Natural killer cell (primary cell): ENCODE measurements around the gene CCDC138. TPM values are rescaled to one million over a fixed set of nuclear protein-coding genes. Genes with fewer than 3 reads are reported as not detected.

ENCODE experiments used
- ATAC-seq, 3 donors: fragments of 150-1000 bp in 2 of 3; fragments of 200-7000 bp in 1 of 3; cut with Tn5 transposase; 1 replicate in 1 of 3; 2 replicates in 2 of 3; pipeline ENCODE4 v1.10.0; 2021; ENCODE audit warnings: mild to moderate bottlenecking in 2 of 3, moderate library complexity in 2 of 3
- DNase-seq, 2 donors: peaks; one replicate each; pipeline versions ENCODE4 v3.0.0 to v3.0.0-alpha.2; 2013 to 2021; ENCODE audit warnings: mixed read lengths in 1 of 2
- H3K27ac ChIP-seq: one replicate; pipeline ENCODE4 v1.5.1; 2013; ENCODE audit warnings: mild to moderate bottlenecking, low read length
- H3K27me3 ChIP-seq: one replicate; pipeline ENCODE4 v1.6.1; 2013; ENCODE audit warnings: low read length; ENCODE audit not compliant: control insufficient read depth, insufficient read depth
- H3K36me3 ChIP-seq: one replicate; pipeline ENCODE4 v1.6.1; 2013; ENCODE audit warnings: low read length; ENCODE audit not compliant: control insufficient read depth, insufficient read depth
- H3K4me1 ChIP-seq: one replicate; pipeline ENCODE4 v1.6.1; 2013; ENCODE audit warnings: low read length; ENCODE audit not compliant: control insufficient read depth, insufficient read depth
- H3K4me3 ChIP-seq: one replicate; pipeline ENCODE4 v1.5.1; 2013; ENCODE audit warnings: low read length
- H3K9me3 ChIP-seq: one replicate; pipeline ENCODE4 v1.6.1; 2013; ENCODE audit warnings: low read length; ENCODE audit not compliant: control insufficient read depth, insufficient read depth
- H3K27ac Mint-ChIP-seq, 2 donors: one replicate each; pipeline ENCODE4 v1.8.0; 2022; ENCODE audit warnings: mild to moderate bottlenecking in 2 of 2, mixed read lengths in 2 of 2, moderate library complexity in 1 of 2
- H3K27me3 Mint-ChIP-seq, 2 donors: one replicate each; pipeline ENCODE4 v1.8.0; 2022; ENCODE audit warnings: low read depth in 2 of 2, mixed read lengths in 2 of 2
- H3K36me3 Mint-ChIP-seq: one replicate; pipeline ENCODE4 v1.8.0; 2022; ENCODE audit warnings: mixed read lengths
- H3K4me1 Mint-ChIP-seq, 2 donors: one replicate each; pipeline ENCODE4 v1.8.0; 2022; ENCODE audit warnings: mixed read lengths in 2 of 2
- H3K4me3 Mint-ChIP-seq: one replicate; pipeline ENCODE4 v1.8.0; 2022; ENCODE audit warnings: mild to moderate bottlenecking, moderate library complexity, mixed read lengths
- H3K9me3 Mint-ChIP-seq, 2 donors: one replicate each; pipeline ENCODE4 v1.8.0; 2022; ENCODE audit warnings: mixed read lengths in 2 of 2
- CTCF ChIP-seq: fragments of 200-600 bp; IDR thresholded peaks from one replicate; pipeline ENCODE4 v1.8.0; 2022; ENCODE audit warnings: antibody characterized with exemption
- WGBS: methylation state at CpG from one replicate; pipeline ENCODE4 v1.1.7; 2013; ENCODE audit warnings: missing lambda C conversion rate; ENCODE audit not compliant: insufficient coverage; 5-methylcytosine and 5-hydroxymethylcytosine counted together
- intact Hi-C: fragments of 100-400 bp; cut with micrococcal nuclease; formaldehyde crosslinking; loops from one replicate; pipeline ENCODE4 v1.14.2; 2022
- total RNA-seq, 4 donors: library from RNA; stranded (reverse); fragments of 120-200 nt in 1 of 4; gene quantifications; one replicate each; pipeline versions ENCODE4 v1.2.3 to v1.2.4, GENCODE V29; 2013 to 2022

Gene CCDC138
- total RNA-seq, 3 donors from 2014 or later (not counting 1 experiment from before 2014, with no cell fraction given), result 3.8 to 9.3 (median 5.6) TPM

- 98% methylated on average over 4 of the region's 5 CpGs for WGBS
- Mint-ChIP-seq H3K4me3 (no peak overlapping the region), H3K4me1 (no peaks in the 10 kb centered on the region), H3K27me3 (no peaks in the 10 kb centered on the region), H3K27ac (no peak overlapping the region), H3K36me3 (peaks cover 24% of the 10 kb centered on the region), H3K9me3 (peaks cover 11 to 12% of the 10 kb centered on the region in 2 donors)
- intact Hi-C loops, result no loop called here
- Histone ChIP-seq H3K27ac (no peak overlapping the region), H3K9me3 (peaks cover 8% of the 10 kb centered on the region), H3K4me1 (no peaks in the 10 kb centered on the region), H3K4me3 (no peak overlapping the region), H3K36me3 (no peaks in the 10 kb centered on the region), H3K27me3 (no peaks in the 10 kb centered on the region)
- TF ChIP-seq CTCF, result no peak
- DNase-seq, result no peak
- no peak for ATAC-seq
Observed at GRCh38 chr2:108870069-108870644, 83.6 kb downstream of the CCDC138 start.

GRCh38 chr2:108877506-108877905 is 90.9 kb downstream of the CCDC138 start:
- Histone ChIP-seq H3K27me3 (no peaks in the 10 kb centered on the region), H3K9me3 (no peaks in the 10 kb centered on the region), H3K4me1 (no peaks in the 10 kb centered on the region), H3K4me3 (no peak overlapping the region), H3K27ac (no peak overlapping the region), H3K36me3 (no peaks in the 10 kb centered on the region)
- intact Hi-C loops, result no loop called here
- H3K36me3 Mint-ChIP-seq, result no peaks in the 10 kb centered on the region
- H3K4me3 Mint-ChIP-seq, result no peak overlapping the region
- H3K27ac Mint-ChIP-seq, result no peak overlapping the region
- TF ChIP-seq CTCF, result no peak
- H3K27me3 Mint-ChIP-seq, result no peaks in the 10 kb centered on the region
- H3K4me1 Mint-ChIP-seq, result no peaks in the 10 kb centered on the region
- ATAC-seq (no peak), DNase-seq (no peak)
- H3K9me3 Mint-ChIP-seq, result peaks cover under 1 to 6% of the 10 kb centered on the region in 2 donors
- WGBS, result 97% methylated on average over 2 of the region's 2 CpGs

- Histone ChIP-seq H3K27me3 (no peaks in the 10 kb centered on the region), H3K4me3 (no peak overlapping the region), H3K27ac (no peak overlapping the region), H3K9me3 (no peaks in the 10 kb centered on the region), H3K4me1 (no peaks in the 10 kb centered on the region), H3K36me3 (no peaks in the 10 kb centered on the region)
- no peak for ATAC-seq
- Mint-ChIP-seq H3K27ac (no peak overlapping the region), H3K9me3 (peaks cover 3 to 8% of the 10 kb centered on the region in 2 donors), H3K4me3 (no peak overlapping the region), H3K36me3 (no peaks in the 10 kb centered on the region), H3K27me3 (no peaks in the 10 kb centered on the region), H3K4me1 (no peaks in the 10 kb centered on the region)
- 50% methylated on average over 2 of the region's 2 CpGs for WGBS
- intact Hi-C loops, result no loop called here
- no peak for TF ChIP-seq CTCF
- DNase-seq, result no peak
Observed at GRCh38 chr2:108878276-108878675, 91.7 kb downstream of the CCDC138 start.

GRCh38 chr2:108884619-108885018 is 98.0 kb downstream of the CCDC138 start:
- intact Hi-C loops, result no loop called here
- H3K4me3 Mint-ChIP-seq, result no peak overlapping the region

More at GRCh38 chr2:108884619-108885018, 98.0 kb downstream of the CCDC138 start:
- peaks cover 7 to 11% of the 10 kb centered on the region in 2 donors for H3K9me3 Mint-ChIP-seq
- no peak overlapping the region for H3K27ac Mint-ChIP-seq
- Histone ChIP-seq H3K27ac (no peak overlapping the region), H3K9me3 (no peaks in the 10 kb centered on the region), H3K4me3 (no peak overlapping the region), H3K27me3 (no peaks in the 10 kb centered on the region), H3K4me1 (no peaks in the 10 kb centered on the region), H3K36me3 (no peaks in the 10 kb centered on the region)
- ATAC-seq (no peak), DNase-seq (no peak)
- H3K4me1 Mint-ChIP-seq, result no peaks in the 10 kb centered on the region
- peaks cover 0 to 5% of the 10 kb centered on the region in 2 donors for H3K27me3 Mint-ChIP-seq
- 83% methylated on average over 6 of the region's 6 CpGs for WGBS
- TF ChIP-seq CTCF, result no peak
- H3K36me3 Mint-ChIP-seq, result peaks cover 3% of the 10 kb centered on the region
